NCI-H2227 (cell line): ENCODE data around the gene ZNF784.

Experiments used
- DNase-seq: peaks from one replicate; lab custom pipeline; 2025; ENCODE audit not compliant: unreplicated experiment; lab: John Stamatoyannopoulos, UW

Gene ZNF784

DNA sequence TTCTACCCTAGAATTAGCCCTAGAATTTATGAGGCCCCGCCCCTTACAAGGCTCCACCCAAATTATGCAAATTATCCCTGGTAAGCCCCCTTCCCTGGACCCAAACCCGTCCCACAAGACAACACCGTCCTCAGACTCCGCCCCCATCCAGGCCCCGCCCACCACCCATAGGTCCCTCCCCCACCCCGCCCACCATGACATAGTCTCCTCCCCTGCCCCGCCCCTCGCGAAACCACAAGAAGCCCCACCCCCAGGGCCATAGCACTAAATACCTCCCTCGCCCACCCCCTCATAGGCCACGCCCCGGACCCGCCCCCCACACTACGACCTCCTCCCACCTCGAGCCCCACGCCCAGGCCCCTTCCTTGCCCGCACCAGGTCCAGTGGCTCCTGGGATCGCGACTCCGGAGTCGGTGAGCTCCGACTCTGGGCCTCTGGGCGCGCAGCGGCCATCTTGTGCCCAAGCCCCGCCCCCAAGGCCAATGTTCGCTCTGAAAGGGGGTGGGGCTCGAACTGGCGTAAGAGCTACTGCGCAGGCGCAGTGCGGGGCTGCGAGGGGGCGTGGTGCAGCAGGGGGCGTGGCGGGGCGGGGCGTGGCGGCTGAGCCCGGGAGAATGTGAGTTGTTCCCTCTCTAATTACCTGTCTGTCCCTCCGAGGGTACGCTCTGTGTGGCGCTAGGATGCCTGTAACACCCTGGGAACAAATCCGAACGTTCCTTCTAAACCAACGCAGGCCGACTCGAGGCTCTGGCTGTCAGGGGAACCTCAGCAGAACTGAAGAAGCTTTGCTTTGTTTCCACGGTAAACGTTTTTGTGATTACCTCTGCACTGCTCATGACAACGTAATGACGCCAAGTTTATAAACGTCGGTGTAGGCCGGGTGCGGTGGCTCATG lies at the start of gene ZNF784:
TSS of gene ZNF784 (minus strand) at position 458 of the 895 bp plus-strand sequence. CDS start at position 453, 5 bp downstream.
- peak; percentile 99 for DNase-seq

DNA sequence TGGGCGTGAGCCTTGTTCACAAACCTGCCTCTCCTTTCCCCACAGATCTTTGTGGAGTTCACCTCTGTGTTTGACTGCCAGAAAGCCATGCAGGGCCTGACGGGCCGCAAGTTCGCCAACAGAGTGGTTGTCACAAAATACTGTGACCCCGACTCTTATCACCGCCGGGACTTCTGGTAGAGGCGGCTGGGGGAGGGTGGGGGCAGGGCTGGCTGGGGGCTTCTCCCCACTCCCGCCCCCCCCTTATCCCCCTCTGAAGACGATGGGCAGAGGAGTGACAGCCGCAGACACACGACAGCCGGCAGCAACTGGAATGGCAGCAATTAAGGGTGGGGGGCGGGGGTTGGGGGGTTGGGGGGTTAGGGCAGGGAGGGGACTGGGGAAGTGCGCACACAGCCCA lies 49.5 kb upstream of the ZNF784 start:
- DNase-seq = peak; percentile 72

DNA sequence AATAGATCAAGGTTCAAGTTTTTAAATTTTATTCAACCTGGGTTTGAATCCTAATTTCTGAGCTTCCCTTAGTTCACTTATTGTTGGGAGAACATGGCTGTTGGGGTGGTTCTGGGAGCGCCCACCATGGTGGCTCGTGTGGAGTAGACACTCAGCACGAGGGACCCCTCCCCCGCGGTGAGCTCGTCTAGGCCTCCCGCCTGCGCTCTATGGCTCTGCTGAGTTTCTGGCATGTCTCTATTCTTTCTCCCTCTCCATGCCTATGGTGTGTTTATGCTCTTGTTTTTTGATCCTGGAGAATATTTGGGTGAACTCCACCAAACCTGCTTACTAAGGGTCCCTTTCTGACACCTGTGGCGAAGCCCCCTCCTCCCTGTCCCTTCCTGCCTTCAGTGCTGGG lies 49.1 kb upstream of the ZNF784 start:
- peak; percentile 79 for DNase-seq

GRCh38 chr19:55672418-55672817 lies 48.1 kb upstream of the ZNF784 start:
- DNase-seq = no peak

DNA sequence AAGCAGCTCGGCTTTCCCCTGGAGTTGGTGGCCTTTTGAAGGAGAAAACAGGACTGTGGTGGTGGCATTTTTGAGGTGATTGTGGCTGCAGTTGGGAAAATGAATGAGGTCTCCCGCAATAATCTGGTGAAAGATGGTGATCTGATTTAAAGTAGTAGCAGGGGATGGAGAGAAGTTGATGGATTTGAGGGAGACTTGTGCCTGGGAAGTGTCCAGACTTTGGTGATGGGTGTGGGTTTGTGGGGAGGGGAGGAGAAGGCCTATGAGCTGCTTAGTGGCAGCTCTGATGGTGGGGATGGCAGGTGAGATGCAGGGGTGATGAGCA lies 46.6 kb upstream of the ZNF784 start:
- no peak for DNase-seq

GRCh38 chr19:55670280-55671053 lies 46.1 kb upstream of the ZNF784 start:
- peak; percentile 76 for DNase-seq

- DNase-seq = no peak
Measured at GRCh38 chr19:55669418-55670279, 45.3 kb upstream of the ZNF784 start.

- no peak for DNase-seq
Measured at GRCh38 chr19:55668603-55669348, 44.4 kb upstream of the ZNF784 start.

DNA sequence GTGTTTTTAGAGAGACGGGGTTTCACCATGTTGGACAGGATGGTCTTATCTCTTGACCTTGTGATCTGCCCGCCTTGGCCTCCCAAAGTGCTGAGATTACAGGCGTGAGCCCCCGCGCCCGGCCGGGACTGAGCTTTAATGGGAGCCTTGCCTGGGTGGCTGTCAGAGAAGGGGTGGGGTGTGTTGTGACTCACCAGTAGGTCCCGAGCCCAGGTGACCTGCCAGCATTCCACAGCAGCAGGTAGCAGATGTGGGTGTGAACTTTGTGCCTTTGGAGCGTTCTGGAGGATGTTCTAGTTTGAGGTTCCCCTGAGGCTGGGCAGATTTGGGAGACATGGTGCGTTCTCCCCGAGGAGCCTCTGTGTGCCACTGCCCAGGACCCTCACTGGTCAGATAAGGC lies 43.6 kb upstream of the ZNF784 start:
- DNase-seq = no peak

GRCh38 chr19:55667511-55667910 lies 43.1 kb upstream of the ZNF784 start:
- no peak for DNase-seq

- DNase-seq = no peak
Measured at GRCh38 chr19:55667006-55667381, 42.6 kb upstream of the ZNF784 start.

GRCh38 chr19:55666343-55667005 lies 42.1 kb upstream of the ZNF784 start:
- no peak for DNase-seq

DNA sequence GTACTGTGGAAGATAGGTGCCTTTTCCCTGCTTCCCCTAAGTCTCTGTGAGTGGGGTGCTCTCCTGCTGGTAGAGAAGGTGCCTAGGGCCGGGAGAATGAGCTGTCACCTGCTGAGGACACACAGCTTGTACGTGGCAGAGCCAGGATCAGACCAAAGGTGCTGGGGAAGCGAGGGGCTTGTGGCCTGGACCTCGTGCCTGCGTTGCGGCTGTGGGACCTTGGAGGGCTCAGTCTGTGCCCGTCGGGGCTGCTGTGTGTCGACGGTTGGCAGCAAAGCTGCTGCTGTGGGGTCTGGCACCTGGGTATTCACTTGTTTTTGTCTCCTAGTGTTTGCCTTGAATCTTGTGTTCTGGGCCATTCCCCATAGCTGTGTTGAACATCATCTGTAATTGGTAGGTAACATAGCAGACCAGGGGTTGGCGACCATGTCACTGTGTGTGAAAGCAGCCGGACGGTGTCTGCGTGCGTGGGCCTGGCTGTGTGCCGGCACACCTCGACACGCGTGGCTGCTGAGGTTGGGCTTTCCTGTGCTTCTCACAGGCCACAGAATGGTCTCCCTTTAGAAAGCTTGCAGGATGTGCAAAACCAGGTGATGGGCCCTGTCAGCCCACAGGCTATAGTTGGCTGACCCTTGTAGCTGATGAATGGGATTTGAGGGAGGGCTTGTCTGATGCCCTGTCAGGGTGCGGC lies 39.6 kb upstream of the ZNF784 start:
- no peak for DNase-seq

- DNase-seq = no peak
Measured at GRCh38 chr19:55661826-55662225, 37.5 kb upstream of the ZNF784 start.

- no peak for DNase-seq
Measured at GRCh38 chr19:55660991-55661390, 36.6 kb upstream of the ZNF784 start.

DNA sequence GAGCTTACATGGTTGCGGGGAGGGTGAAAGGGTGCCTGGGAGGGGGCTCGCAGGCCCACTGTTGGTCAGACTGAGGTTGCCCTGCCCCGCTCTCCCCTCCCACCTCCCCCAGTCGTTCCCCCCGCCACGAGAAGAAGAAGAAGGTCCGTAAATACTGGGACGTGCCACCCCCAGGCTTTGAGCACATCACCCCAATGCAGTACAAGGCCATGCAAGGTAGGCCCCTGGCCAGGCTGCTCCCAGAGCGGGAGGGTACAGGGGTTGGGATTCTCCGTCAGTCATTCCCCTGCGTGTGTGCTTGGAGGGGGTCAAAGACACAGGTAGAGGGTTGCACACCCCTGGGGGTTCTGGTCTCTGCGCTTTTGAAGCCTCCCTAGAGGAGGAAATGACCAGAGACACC lies 36.0 kb upstream of the ZNF784 start:
- DNase-seq = no peak

- no peak for DNase-seq
Measured at GRCh38 chr19:55659822-55660221, 35.5 kb upstream of the ZNF784 start.

DNA sequence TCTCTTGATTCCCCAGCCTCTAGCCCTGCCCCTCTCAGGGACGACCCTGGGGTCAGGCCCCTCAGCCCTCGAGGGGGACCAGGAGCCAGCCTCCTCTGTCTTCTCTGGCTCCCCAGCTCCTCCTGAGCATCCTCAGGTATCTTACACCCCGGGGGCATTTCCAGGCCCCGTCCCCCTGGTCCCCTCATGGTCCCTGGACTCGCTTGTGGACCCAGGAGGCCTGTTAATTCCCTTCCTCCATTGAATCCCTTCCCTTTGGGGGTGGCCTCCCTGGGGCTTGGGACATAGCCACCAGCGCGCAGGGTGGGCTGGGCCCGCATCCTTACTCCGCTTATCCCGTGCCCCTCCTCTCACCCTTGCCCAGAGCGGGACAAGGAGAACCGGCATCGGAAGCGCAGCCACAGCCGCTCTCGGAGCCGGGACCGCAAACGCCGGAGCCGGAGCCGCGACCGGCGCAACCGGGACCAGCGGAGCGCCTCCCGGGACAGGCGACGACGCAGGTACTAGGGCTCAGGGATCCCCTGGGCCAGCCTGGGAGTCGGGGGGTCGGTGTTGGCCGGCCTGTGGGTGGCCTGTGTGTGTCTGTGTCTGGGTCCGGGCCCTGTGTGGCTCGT lies 34.6 kb upstream of the ZNF784 start:
- no peak for DNase-seq
